Left ventricle myocardium inferior (tissue), 1 donor: ENCODE results near the gene PRKAB2. TPM values are rescaled to one million over a fixed set of nuclear protein-coding genes. Genes with fewer than 3 reads are reported as not detected.
"Not testable (repeated sequence)": the region's sequence is repeated elsewhere in the genome, so short reads cannot be mapped to it uniquely, and the experiment has no call there.

ENCODE experiments used
- DNase-seq: peaks from one replicate; pipeline ENCODE4 v3.0.0-alpha.2; 2020
- H3K27ac ChIP-seq: fragments of 200-600 bp; replicated peaks from 2 replicates; pipeline ENCODE4 v1.8.0; 2021
- H3K27me3 ChIP-seq: fragments of 200-600 bp; 2 replicates; pipeline ENCODE4 v1.8.0; 2021; ENCODE audit warnings: low read depth
- H3K36me3 ChIP-seq: fragments of 200-600 bp; 2 replicates; pipeline ENCODE4 v1.8.0; 2021
- H3K4me1 ChIP-seq: fragments of 200-600 bp; 2 replicates; pipeline ENCODE4 v1.8.0; 2021
- H3K4me3 ChIP-seq: fragments of 200-600 bp; 2 replicates; pipeline ENCODE4 v1.8.0; 2021; ENCODE audit warnings: mild to moderate bottlenecking, moderate library complexity
- H3K9me3 ChIP-seq: fragments of 200-600 bp; replicated peaks from 2 replicates; pipeline ENCODE4 v1.8.0; 2021
- CTCF ChIP-seq: fragments of 200-600 bp; IDR thresholded peaks from 2 replicates; pipeline ENCODE4 v1.8.0; 2021; ENCODE audit warnings: antibody characterized with exemption, mild to moderate bottlenecking, borderline replicate concordance
- intact Hi-C: fragments of 100-400 bp; cut with micrococcal nuclease; formaldehyde crosslinking; loops from one replicate; pipeline ENCODE4 v1.11.0; 2022
- total RNA-seq: library from RNA; stranded (reverse); fragmentation: NEBNext Ultra II Directional; extraction: Animal tissue kit (Norgen Biotek cat#: 25700); gene quantifications from one replicate; pipeline ENCODE4 v1.2.1, GENCODE V29; 2021
- donor health status: DM: no; HTN: yes; CAD: no; lungs with severe emphysema.

The PRKAB2 gene
- total RNA-seq, 1 donor from 2014 or later, result 37.8 TPM

GRCh38 chr1:147142886-147143285, 29.4 kb downstream of the PRKAB2 start:
- no peak overlapping the region for H3K4me3 ChIP-seq
- TF ChIP-seq CTCF, result no peak
- H3K27me3 ChIP-seq, result no peaks in the 10 kb centered on the region
- H3K36me3 ChIP-seq, result no peaks in the 10 kb centered on the region
- no peaks in the 10 kb centered on the region for H3K4me1 ChIP-seq
- H3K9me3 ChIP-seq, result no peaks in the 10 kb centered on the region
- no peak for DNase-seq
- no peak overlapping the region for H3K27ac ChIP-seq
- intact Hi-C loops, result no loop called here

- H3K4me3 ChIP-seq, H3K27me3 ChIP-seq, H3K27ac ChIP-seq, H3K9me3 ChIP-seq, intact Hi-C loops, H3K4me1 ChIP-seq, H3K36me3 ChIP-seq, DNase-seq: not testable (repeated sequence)
These were observed 41.5 kb downstream of the PRKAB2 start for GRCh38 chr1:147130721-147131120.

GRCh38 chr1:147129116-147129873, 43.0 kb downstream of the PRKAB2 start:
- no peak for DNase-seq
- no peaks in the 10 kb centered on the region for H3K9me3 ChIP-seq
- no peak for TF ChIP-seq CTCF
- H3K27ac ChIP-seq, result no peak overlapping the region
- H3K4me1 ChIP-seq, result no peaks in the 10 kb centered on the region
- H3K36me3 ChIP-seq, result no peaks in the 10 kb centered on the region
- H3K4me3 ChIP-seq, result no peak overlapping the region
- peaks cover 8% of the 10 kb centered on the region for H3K27me3 ChIP-seq
- intact Hi-C loops, result no loop called here

GRCh38 chr1:147124266-147124665, 48.0 kb downstream of the PRKAB2 start:
- no peak for TF ChIP-seq CTCF
- no peaks in the 10 kb centered on the region for H3K4me1 ChIP-seq
- H3K4me3 ChIP-seq, result no peak overlapping the region
- no peak for DNase-seq
- H3K9me3 ChIP-seq, result no peaks in the 10 kb centered on the region
- intact Hi-C loops, result no loop called here
- H3K36me3 ChIP-seq, result no peaks in the 10 kb centered on the region
- peaks cover 30% of the 10 kb centered on the region for H3K27me3 ChIP-seq
- no peak overlapping the region for H3K27ac ChIP-seq

- Histone ChIP-seq H3K4me1 (no peaks in the 10 kb centered on the region), H3K36me3 (no peaks in the 10 kb centered on the region), H3K9me3 (no peaks in the 10 kb centered on the region), H3K4me3 (no peak overlapping the region), H3K27ac (no peak overlapping the region), H3K27me3 (peaks cover 40% of the 10 kb centered on the region)
- TF ChIP-seq CTCF, result no peak
- intact Hi-C loops, result no loop called here
- no peak for DNase-seq
These were observed 55.2 kb downstream of the PRKAB2 start for GRCh38 chr1:147117109-147117508.

GRCh38 chr1:147115496-147115895, 56.8 kb downstream of the PRKAB2 start:
- Histone ChIP-seq H3K36me3 (no peaks in the 10 kb centered on the region), H3K27ac (no peak overlapping the region), H3K27me3 (peaks cover 24% of the 10 kb centered on the region), H3K4me3 (no peak overlapping the region), H3K4me1 (no peaks in the 10 kb centered on the region), H3K9me3 (no peaks in the 10 kb centered on the region)
- DNase-seq, result no peak
- no peak for TF ChIP-seq CTCF
- intact Hi-C loops, result no loop called here

GRCh38 chr1:147115079-147115478, 57.2 kb downstream of the PRKAB2 start:
- H3K9me3 ChIP-seq, H3K4me1 ChIP-seq, intact Hi-C loops, H3K27ac ChIP-seq, DNase-seq, H3K4me3 ChIP-seq, H3K36me3 ChIP-seq: not testable (repeated sequence)
- H3K27me3 ChIP-seq, result peaks cover 23% of the 10 kb centered on the region

GRCh38 chr1:147114353-147114752, 57.9 kb downstream of the PRKAB2 start:
- DNase-seq, H3K36me3 ChIP-seq, H3K27ac ChIP-seq, H3K9me3 ChIP-seq, intact Hi-C loops, H3K4me3 ChIP-seq, H3K4me1 ChIP-seq: not testable (repeated sequence)
- H3K27me3 ChIP-seq, result peaks cover 27% of the 10 kb centered on the region
